Gastroesophageal sphincter (tissue), 3 donors: ENCODE measurements around the gene DHX34.
"Not testable (repeated sequence)": the region's sequence is repeated elsewhere in the genome, so short reads cannot be mapped to it uniquely, and the experiment has no call there.

Experiments used
- EP300 ChIP-seq: sonication (generic); formaldehyde crosslinking; IDR thresholded peaks from one replicate; pipeline ENCODE4 v1.6.1; 2017; ENCODE audit warnings: antibody characterized with exemption, mild to moderate bottlenecking
- POLR2A ChIP-seq, 2 donors: fragments of 450-650 bp; IDR thresholded peaks; one replicate each; pipeline ENCODE4 v1.6.1; 2017; ENCODE audit warnings: antibody characterized with exemption in 2 of 2, mild to moderate bottlenecking in 2 of 2, moderate library complexity in 1 of 2
- POLR2AphosphoS5 ChIP-seq: sonication (generic); formaldehyde crosslinking; IDR thresholded peaks from one replicate; pipeline ENCODE4 v1.6.1; 2017; ENCODE audit warnings: antibody characterized with exemption
- TF ChIP-seq, protein P1 (sequence below), 4 experiments: fragments of 200-600 bp in 2 of 4; fragments of 450-650 bp in 2 of 4; sonication (generic) in 1 of 4; IDR thresholded peaks; one replicate each; pipeline ENCODE4 v1.5.1; 2017 to 2019; ENCODE audit warnings: antibody characterized with exemption in 4 of 4, mild to moderate bottlenecking in 2 of 4, moderate library complexity in 2 of 4

DNA sequence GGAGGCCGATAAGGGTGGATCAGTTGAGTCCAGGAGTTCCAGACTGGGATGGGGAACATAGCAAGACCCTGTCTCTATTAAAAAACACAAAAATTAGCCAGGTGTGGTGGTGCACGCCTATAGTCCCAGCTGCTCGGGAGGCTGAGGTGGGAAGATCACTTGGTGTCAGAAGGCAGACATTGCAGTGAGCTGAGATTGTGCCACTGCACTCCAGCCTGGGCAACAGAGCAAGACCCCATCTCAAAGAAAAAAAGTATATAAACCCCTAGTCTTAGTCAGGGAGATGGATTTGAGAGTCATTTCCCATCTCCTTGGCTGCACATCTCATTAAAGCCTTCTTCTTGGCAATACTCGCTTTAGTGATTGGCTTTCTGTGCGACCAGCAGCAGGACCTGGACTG, 34.8 kb downstream of the DHX34 start:
- TF ChIP-seq POLR2A (IDR thresholded peaks at IDR 0.05); EP300; POLR2AphosphoS5: not testable (repeated sequence)
- TF ChIP-seq, protein P1, sequence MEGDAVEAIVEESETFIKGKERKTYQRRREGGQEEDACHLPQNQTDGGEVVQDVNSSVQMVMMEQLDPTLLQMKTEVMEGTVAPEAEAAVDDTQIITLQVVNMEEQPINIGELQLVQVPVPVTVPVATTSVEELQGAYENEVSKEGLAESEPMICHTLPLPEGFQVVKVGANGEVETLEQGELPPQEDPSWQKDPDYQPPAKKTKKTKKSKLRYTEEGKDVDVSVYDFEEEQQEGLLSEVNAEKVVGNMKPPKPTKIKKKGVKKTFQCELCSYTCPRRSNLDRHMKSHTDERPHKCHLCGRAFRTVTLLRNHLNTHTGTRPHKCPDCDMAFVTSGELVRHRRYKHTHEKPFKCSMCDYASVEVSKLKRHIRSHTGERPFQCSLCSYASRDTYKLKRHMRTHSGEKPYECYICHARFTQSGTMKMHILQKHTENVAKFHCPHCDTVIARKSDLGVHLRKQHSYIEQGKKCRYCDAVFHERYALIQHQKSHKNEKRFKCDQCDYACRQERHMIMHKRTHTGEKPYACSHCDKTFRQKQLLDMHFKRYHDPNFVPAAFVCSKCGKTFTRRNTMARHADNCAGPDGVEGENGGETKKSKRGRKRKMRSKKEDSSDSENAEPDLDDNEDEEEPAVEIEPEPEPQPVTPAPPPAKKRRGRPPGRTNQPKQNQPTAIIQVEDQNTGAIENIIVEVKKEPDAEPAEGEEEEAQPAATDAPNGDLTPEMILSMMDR (IDR thresholded peaks at IDR 0.05): not testable (repeated sequence)
